ENCODE measurements around the gene HIPK4.

DNA sequence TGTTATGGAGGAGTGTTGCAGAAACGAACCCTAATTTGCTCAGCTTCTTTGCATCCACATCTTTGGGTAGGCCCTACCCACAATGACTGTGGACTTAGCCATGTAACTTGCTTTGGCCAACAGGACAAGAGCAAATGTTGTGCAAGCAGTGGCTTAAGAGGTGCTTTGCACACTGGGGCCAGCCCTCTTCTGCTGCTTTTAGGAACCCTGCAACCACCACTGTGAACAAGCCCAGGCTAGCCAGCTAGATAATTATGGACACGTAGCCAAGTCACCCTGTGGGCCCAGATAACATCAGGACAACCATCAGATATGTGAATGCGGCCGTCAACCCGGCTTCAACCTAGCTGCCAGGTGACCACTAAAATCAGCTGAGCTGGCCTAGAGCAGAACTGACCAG, 58.9 kb downstream of the HIPK4 start:
- TF ChIP-seq EZH2 (IDR thresholded peaks at IDR 0.05; ENCODE audit: insufficient read depth, poor library complexity, severe bottlenecking) = no peak
- no peak for TF ChIP-seq EZH2phosphoT487 (IDR thresholded peaks at IDR 0.05; ENCODE audit: insufficient read depth, low read depth)
